ENCODE data around the gene KDM4B. TPM values are rescaled to one million over a fixed set of nuclear protein-coding genes. Genes with fewer than 3 reads are reported as not detected.

KDM4B gene
- total and polyA plus RNA-seq, 4 donors = 3.2 to 19.7 (median 12.9) TPM

GRCh38 chr19:5006821-5007220 lies 37.9 kb downstream of the KDM4B start (continued):
- TF ChIP-seq SP1 (IDR thresholded peaks at IDR 0.05) = no peak

GRCh38 chr19:5011476-5012238 lies 42.7 kb downstream of the KDM4B start:
- Histone ChIP-seq H3K27ac (ENCODE audit: low read depth in 1 of 2, low read length in 2 of 2) (no peak overlapping the region), H3K9me3 (ENCODE audit: control insufficient read depth in 4 of 4, low read length in 3 of 4) (no peaks in the 10 kb centered on the region), H3K27me3 (ENCODE audit: control insufficient read depth in 4 of 4, insufficient read depth in 4 of 4, low read length in 3 of 4) (no peaks in the 10 kb centered on the region), H3K36me3 (ENCODE audit: control insufficient read depth in 4 of 4, insufficient read depth in 3 of 4, low read depth in 1 of 4, low read length in 3 of 4) (peaks cover 0 to 7% (median 3%) of the 10 kb centered on the region in 4 donors), H3K4me3 (ENCODE audit: low read depth in 1 of 3, low read length in 3 of 3) (no peak overlapping the region), H3K9ac (ENCODE audit: low read depth in 1 of 2, low read length in 2 of 2) (no peak overlapping the region), H3K4me1 (ENCODE audit: control insufficient read depth in 4 of 4, insufficient read depth in 4 of 4, low read length in 3 of 4) (peaks cover 0 to 12% (median 3%) of the 10 kb centered on the region in 4 donors)
- TF ChIP-seq ZBTB33 (IDR thresholded peaks at IDR 0.05) (no peak), HNF4G (IDR thresholded peaks at IDR 0.05) (no peak), MAX (IDR thresholded peaks at IDR 0.05) (no peak), EGR1 (IDR thresholded peaks at IDR 0.05; ENCODE audit: low read depth in 2 of 2) (no peak), YY1 (IDR thresholded peaks at IDR 0.05) (no peak), CTCF (IDR thresholded peaks at IDR 0.05; ENCODE audit: low read depth, low read length, missing input control) (no peak), NR2F2 (IDR thresholded peaks at IDR 0.05) (no peak), JUND (IDR thresholded peaks at IDR 0.05) (no peak), FOXA2 (IDR thresholded peaks at IDR 0.05) (no peak), HNF4A (conservative IDR thresholded peaks at IDR 0.05) (no peak), FOXA1 (IDR thresholded peaks at IDR 0.05) (no peak), GABPA (IDR thresholded peaks at IDR 0.05 in 1 of 2, conservative IDR thresholded peaks at IDR 0.05 in 1 of 2) (no peak), ATF3 (IDR thresholded peaks at IDR 0.05) (no peak), RAD21 (IDR thresholded peaks at IDR 0.05) (no peak), RXRA (IDR thresholded peaks at IDR 0.05) (no peak), TAF1 (conservative IDR thresholded peaks at IDR 0.05) (no peak), REST (IDR thresholded peaks at IDR 0.05) (no peak)
- no peak for DNase-seq (ENCODE audit: low spot score)
- WGBS = 79% methylated on average over 26 of the region's 26 CpGs
